ENCODE results near the gene UBE2A. TPM values are rescaled to one million over a fixed set of nuclear protein-coding genes. Genes with fewer than 3 reads are reported as not detected.

Gene UBE2A
- total RNA-seq, 1 experiment from 2014 or later, result 44.9 TPM

GRCh38 chrX:119539872-119540271, 34.5 kb upstream of the UBE2A start:
- H3K9me3 ChIP-seq (ENCODE audit: control insufficient read depth in 1 of 2, insufficient read depth in 1 of 2, low read depth in 1 of 2, low read length in 2 of 2), result no peaks in the 10 kb centered on the region
- H3K36me3 ChIP-seq (ENCODE audit: control insufficient read depth in 1 of 2, insufficient read depth in 2 of 2, low read length in 2 of 2), result no peaks in the 10 kb centered on the region
- H3K9ac ChIP-seq (ENCODE audit: low read length), result no peak overlapping the region
- RAD21 ChIA-PET (ENCODE audit: low non-redundant PET in 1 of 2, low total read pairs in 2 of 2, uncharacterized antibody in 2 of 2, unreplicated experiment in 2 of 2), result no interaction called here
- peaks cover 0 to 2% of the 10 kb centered on the region in 2 experiments; a peak in 2 of 4 replicates for H3K4me1 ChIP-seq (ENCODE audit: control insufficient read depth in 1 of 2, insufficient read depth in 2 of 2, low read length in 2 of 2)
- H3K9me2 ChIP-seq (ENCODE audit: insufficient read depth), result no peaks in the 10 kb centered on the region
- H3K27ac ChIP-seq (ENCODE audit: low read depth, low read length), result no peak overlapping the region
- no peak overlapping the region for H3K4me3 ChIP-seq (replicated peaks in 1 of 2; ENCODE audit: low read depth in 1 of 2, low read length in 2 of 2)
- ATAC-seq (no peak), DNase-seq (ENCODE audit: low read depth, low spot score) (no peak)
- H3K27me3 ChIP-seq (ENCODE audit: insufficient read depth, low read length), result no peaks in the 10 kb centered on the region
- no peaks in the 10 kb centered on the region for H3K79me2 ChIP-seq (ENCODE audit: insufficient read depth, low read length)
- no peak overlapping the region for H2AFZ ChIP-seq (ENCODE audit: low read depth, low read length, poor library complexity, severe bottlenecking)
- TF ChIP-seq SRF (IDR thresholded peaks at IDR 0.05; ENCODE audit: low read depth) (no peak), CTCF (IDR thresholded peaks at IDR 0.05 in 2 of 3, conservative IDR thresholded peaks at IDR 0.05 in 1 of 3; ENCODE audit: borderline replicate concordance in 1 of 3, insufficient read depth in 1 of 3, low read depth in 2 of 3, low read length in 2 of 3) (peak in 1 of 3 experiments; percentile 33; a peak in 2 of 6 replicates)
- no peak overlapping the region for H3K4me2 ChIP-seq (ENCODE audit: low read length)
- no peaks in the 10 kb centered on the region for H4K20me1 ChIP-seq (ENCODE audit: insufficient read depth)
- no TSS peak for BruUV-seq (replicated peaks)
- intact Hi-C loops (cut with micrococcal nuclease), result no loop called here
- CTCF ChIA-PET, result no interaction called here
- POLR2A ChIA-PET, result no interaction called here

GRCh38 chrX:119541188-119541587, 33.2 kb upstream of the UBE2A start:
- DNase-seq (ENCODE audit: low read depth, low spot score), result no peak
- H3K4me1 ChIP-seq (ENCODE audit: control insufficient read depth in 1 of 2, insufficient read depth in 2 of 2, low read length in 2 of 2), result peaks cover 0 to 2% of the 10 kb centered on the region in 2 experiments; a peak in 2 of 4 replicates
- ChIA-PET RAD21 (ENCODE audit: low non-redundant PET in 1 of 2, low total read pairs in 2 of 2, uncharacterized antibody in 2 of 2, unreplicated experiment in 2 of 2) (no interaction called here), CTCF (no interaction called here), POLR2A (no interaction called here)
- no peaks in the 10 kb centered on the region for H4K20me1 ChIP-seq (ENCODE audit: insufficient read depth)
- H3K4me2 ChIP-seq (ENCODE audit: low read length), result 0 out of 2 replicates have a peak overlapping the region, but pooled peaks have one; percentile 3
- BruUV-seq (replicated peaks), result no TSS peak
- no peaks in the 10 kb centered on the region for H3K79me2 ChIP-seq (ENCODE audit: insufficient read depth, low read length)
- intact Hi-C loops (cut with micrococcal nuclease), result no loop called here
- H3K27me3 ChIP-seq (ENCODE audit: insufficient read depth, low read length), result no peaks in the 10 kb centered on the region
- H3K9me2 ChIP-seq (ENCODE audit: insufficient read depth), result no peaks in the 10 kb centered on the region
- no peak overlapping the region for H2AFZ ChIP-seq (ENCODE audit: low read depth, low read length, poor library complexity, severe bottlenecking)
- H3K9ac ChIP-seq (ENCODE audit: low read length), result no peak overlapping the region
- ATAC-seq, result no peak
- no peaks in the 10 kb centered on the region for H3K9me3 ChIP-seq (ENCODE audit: control insufficient read depth in 1 of 2, insufficient read depth in 1 of 2, low read depth in 1 of 2, low read length in 2 of 2)
- no peak overlapping the region for H3K27ac ChIP-seq (ENCODE audit: low read depth, low read length)
- no peak overlapping the region for H3K4me3 ChIP-seq (replicated peaks in 1 of 2; ENCODE audit: low read depth in 1 of 2, low read length in 2 of 2)
- H3K36me3 ChIP-seq (ENCODE audit: control insufficient read depth in 1 of 2, insufficient read depth in 2 of 2, low read length in 2 of 2), result no peaks in the 10 kb centered on the region
- TF ChIP-seq CBX3 (IDR thresholded peaks at IDR 0.05; ENCODE audit: low read depth), result no peak
- TF ChIP-seq ZBTB33 (IDR thresholded peaks at IDR 0.05; ENCODE audit: extremely low read depth, insufficient replicate concordance, low read length), result no peak
- no peak for TF ChIP-seq YY1 (IDR thresholded peaks at IDR 0.05; ENCODE audit: extremely low read depth, insufficient replicate concordance, low read depth, low read length)
- TF ChIP-seq POLR2AphosphoS5 (IDR thresholded peaks at IDR 0.05; ENCODE audit: low read depth, low read length), result no peak
- TF ChIP-seq RAD21 (IDR thresholded peaks at IDR 0.05; ENCODE audit: low read depth), result no peak
- TF ChIP-seq ZFX (IDR thresholded peaks at IDR 0.05), result no peak
- TF ChIP-seq ZNF274 (IDR thresholded peaks at IDR 0.05; ENCODE audit: low read depth, low read length), result no peak
- no peak for TF ChIP-seq SIN3A (IDR thresholded peaks at IDR 0.05; ENCODE audit: low read depth)
- TF ChIP-seq TCF7L2 (IDR thresholded peaks at IDR 0.05; ENCODE audit: borderline replicate concordance, extremely low read depth, insufficient read depth, insufficient read length), result no peak
- no peak for TF ChIP-seq EZH2phosphoT487 (IDR thresholded peaks at IDR 0.05; ENCODE audit: borderline replicate concordance)
- TF ChIP-seq EGR1 (IDR thresholded peaks at IDR 0.05; ENCODE audit: low read depth), result no peak

Data from HCT116 (cell line).